Loucy (cell line): ENCODE results near the gene FXYD7.

ENCODE experiments used
- CTCF ChIP-seq: fragments of 200-600 bp; sonication (generic); conservative IDR thresholded peaks from 2 replicates; pipeline ENCODE4 v1.5.1; 2014; ENCODE audit warnings: mild to moderate bottlenecking, antibody characterized with exemption, low read length
- EZH2phosphoT487 ChIP-seq: fragments of 200-600 bp; IDR thresholded peaks from 2 replicates; pipeline ENCODE4 v1.6.1; 2018; ENCODE audit warnings: antibody characterized with exemption, mild to moderate bottlenecking, moderate library complexity, borderline replicate concordance

- TF ChIP-seq CTCF (peak; percentile 63), EZH2phosphoT487 (no peak)
Measured at GRCh38 chr19:35153701-35154524, 10.9 kb downstream of the FXYD7 start.
